Measurements from ENCODE around the gene ARGFX.
"Not testable (repeated sequence)": the region's sequence is repeated elsewhere in the genome, so short reads cannot be mapped to it uniquely, and the experiment has no call there.

The ARGFX gene

GRCh38 chr3:121567649-121568048 lies at the start of gene ARGFX:
Gene ARGFX, plus strand, starts transcription at chr3:121567949. Its CDS starts 2,765 bp downstream, at chr3:121570714.
- DNase-seq (ENCODE audit: low read depth): no peak

GRCh38 chr3:121517953-121518655 lies 49.6 kb upstream of the ARGFX start:
- DNase-seq (ENCODE audit: low read depth): no peak

DNA sequence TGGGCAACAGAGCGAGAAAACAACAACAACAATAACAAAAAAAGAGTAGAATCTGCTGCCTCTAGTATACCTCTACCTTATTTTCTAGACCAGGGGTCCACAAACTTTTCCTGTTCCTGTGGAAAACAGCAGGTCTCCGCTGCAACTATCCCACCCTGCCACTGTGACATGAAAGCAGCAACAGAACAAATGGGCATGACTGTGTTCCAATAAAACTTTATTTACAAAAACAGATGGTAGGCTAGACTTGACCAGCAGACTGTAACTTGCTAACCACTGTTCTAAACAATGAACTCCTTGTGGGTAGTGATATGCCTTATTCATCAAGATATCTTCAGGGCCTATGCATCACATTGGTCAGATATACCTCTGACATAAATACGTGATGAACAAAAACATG lies 47.2 kb upstream of the ARGFX start:
- no peak for DNase-seq (ENCODE audit: low read depth)

GRCh38 chr3:121529308-121529707 lies 38.4 kb upstream of the ARGFX start:
- no peak for DNase-seq (ENCODE audit: low read depth)

DNA sequence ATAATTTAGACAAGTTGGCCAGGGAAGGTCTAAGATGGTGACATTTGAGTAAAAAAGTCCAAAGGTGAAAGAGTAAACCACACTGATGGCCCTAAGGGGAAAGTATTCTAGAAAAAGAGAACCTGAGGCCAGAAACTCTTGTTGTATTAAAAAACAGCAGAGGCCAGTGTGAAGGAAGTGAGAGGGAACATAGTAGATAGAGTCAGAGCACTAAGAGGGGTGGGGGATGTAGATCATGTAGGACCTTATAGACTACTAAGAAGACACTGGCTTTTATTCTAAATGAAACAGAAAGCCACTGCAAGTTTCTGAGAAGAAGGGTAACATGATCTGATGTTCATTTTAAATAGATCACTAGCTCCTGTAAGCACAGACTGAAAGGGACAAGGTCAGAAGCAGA lies 36.5 kb upstream of the ARGFX start:
- DNase-seq (ENCODE audit: low read depth): no peak

GRCh38 chr3:121542924-121543323 lies 24.8 kb upstream of the ARGFX start:
- DNase-seq (ENCODE audit: low read depth): no peak

- no peak for DNase-seq (ENCODE audit: low read depth)
Measured at GRCh38 chr3:121545049-121545573, 22.6 kb upstream of the ARGFX start.

DNA sequence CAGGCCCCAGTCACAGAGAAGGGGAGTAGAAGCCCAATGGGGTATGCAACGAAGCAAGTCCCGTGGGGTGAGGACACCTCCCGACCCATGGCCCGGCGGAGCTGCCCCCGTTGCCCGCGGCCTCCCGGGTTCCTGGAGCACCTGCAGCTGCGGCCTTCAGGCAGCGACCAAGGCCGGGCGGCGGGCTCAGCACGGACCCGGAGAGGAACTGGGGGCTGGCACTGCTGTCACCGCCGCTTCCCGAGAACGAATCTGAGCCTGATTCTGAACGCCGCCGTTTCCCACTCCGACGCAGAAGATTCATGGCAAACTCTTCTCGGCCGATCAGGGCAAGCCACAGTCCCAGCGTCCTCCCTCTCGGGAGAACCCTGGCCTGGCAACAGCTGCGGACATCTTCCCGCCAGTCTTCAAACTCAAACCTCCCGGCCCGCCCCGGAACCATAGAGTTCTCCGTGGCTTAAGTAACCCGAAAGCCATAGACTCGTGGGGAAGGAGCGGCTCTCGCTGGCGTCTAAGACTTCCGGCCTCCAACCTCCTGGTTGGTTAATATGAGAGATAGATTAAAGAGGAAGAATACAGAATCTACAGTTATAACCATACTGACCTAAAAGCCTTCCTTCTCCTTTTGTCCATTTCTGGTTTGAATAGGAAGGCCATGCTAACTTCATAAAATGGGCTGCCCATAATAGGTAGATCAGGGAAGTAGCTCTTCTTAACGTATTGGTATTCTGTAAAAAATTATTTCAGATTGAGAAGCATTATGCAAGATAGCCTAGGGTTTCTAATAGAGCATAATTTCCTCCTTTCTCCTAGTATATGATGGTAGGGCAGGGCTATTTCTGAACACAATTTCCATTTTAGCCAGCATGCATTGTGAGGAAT lies 21.9 kb upstream of the ARGFX start, which contains the start of gene POLQ:
Gene POLQ, minus strand, starts transcription at position 415 of the 882 bp plus-strand sequence. Its CDS starts 111 bp downstream, at position 304.
- DNase-seq (ENCODE audit: low read depth): peak; percentile 78

GRCh38 chr3:121552379-121552778 lies 15.4 kb upstream of the ARGFX start:
- no peak for DNase-seq (ENCODE audit: low read depth)

GRCh38 chr3:121552797-121553196 lies 15.0 kb upstream of the ARGFX start:
- no peak for DNase-seq (ENCODE audit: low read depth)

DNA sequence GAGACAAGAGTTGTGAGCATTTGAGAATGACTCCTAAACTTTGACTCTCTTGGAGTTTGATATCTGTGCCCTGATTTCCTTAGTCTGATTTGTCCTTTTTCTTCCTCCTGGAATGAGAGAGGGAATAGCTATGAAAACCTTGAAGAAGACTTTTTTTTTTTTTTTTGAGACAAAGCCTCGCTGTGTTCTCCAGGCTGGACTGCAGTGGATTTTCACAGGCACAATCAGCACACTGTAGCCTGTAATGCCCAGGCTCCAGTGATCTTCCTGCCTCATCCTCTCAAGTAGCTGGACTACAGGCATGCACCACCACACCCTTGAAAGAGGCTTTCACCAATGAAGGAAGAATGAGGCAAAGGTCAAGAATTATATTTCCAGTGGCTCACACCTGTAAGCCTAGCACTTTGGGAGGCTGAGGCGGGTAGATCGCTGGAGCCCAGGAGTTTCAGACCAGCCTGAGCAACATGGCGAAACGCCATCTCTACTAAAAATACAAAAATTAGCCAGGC lies 10.3 kb upstream of the ARGFX start:
- no peak for DNase-seq (ENCODE audit: low read depth)

DNA sequence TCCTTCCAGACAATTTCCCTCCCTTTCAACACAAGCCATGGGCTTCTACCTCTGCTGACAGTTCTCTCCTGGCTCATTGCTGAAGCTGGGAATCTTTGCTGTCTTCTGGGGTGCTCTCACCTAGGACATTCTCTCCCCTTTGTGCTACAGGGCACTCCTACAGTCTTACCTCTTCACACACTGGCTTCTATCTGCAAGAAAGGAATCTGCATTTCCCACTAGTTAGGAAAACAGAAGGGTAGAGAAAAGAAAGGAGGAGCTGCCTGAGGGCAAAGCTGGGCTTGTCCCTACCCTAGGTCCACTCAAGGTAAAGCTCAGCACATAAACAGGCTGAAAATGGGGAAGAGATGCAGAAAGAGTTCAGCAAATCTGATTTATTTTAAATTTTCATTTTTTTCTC lies 5.6 kb upstream of the ARGFX start:
- DNase-seq (ENCODE audit: low read depth): no peak

DNA sequence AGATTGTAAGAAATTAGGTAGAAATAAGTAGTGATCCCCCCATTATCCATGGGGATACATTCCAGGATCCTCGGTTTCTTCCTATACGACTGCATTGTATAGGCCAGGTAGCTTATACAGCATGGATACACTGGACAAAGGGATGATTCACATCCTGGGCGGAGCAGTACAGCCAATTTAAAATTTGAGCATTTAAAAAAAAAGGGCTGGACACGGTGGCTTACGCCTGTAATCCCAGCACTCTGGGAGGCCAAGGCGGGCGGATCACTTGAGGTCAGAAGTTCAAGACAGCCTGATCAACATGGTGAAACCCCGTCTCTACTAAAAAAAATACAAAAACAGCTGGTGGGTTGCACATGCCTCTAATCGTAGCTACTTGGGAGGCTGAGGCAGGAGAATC lies 976 bp upstream of the ARGFX start:
- DNase-seq (ENCODE audit: low read depth): no peak

GRCh38 chr3:121574449-121574848 lies 6.7 kb downstream of the ARGFX start:
- no peak for DNase-seq (ENCODE audit: low read depth)

GRCh38 chr3:121581691-121582090 lies 13.9 kb downstream of the ARGFX start:
- no peak for DNase-seq (ENCODE audit: low read depth)

DNA sequence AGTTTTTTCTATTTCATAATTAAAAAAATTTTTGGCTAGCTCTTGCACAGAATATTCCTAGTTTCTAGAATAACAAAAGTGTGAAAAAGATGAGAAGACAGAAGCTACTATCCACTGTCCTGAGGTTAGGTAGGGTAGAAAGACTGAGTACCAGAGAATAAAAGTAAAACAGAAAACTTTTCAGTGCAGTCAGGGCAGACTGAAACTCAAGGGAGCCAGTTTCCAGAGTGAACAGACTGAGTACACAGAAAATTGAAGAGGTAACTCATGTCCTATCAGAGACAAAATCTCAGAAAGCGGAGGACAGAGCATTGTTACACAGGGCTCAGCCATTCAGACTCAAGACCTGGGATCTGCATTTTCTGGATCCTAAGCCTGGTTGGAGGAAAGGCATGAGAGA lies 16.7 kb downstream of the ARGFX start:
- DNase-seq (ENCODE audit: low read depth): no peak

DNA sequence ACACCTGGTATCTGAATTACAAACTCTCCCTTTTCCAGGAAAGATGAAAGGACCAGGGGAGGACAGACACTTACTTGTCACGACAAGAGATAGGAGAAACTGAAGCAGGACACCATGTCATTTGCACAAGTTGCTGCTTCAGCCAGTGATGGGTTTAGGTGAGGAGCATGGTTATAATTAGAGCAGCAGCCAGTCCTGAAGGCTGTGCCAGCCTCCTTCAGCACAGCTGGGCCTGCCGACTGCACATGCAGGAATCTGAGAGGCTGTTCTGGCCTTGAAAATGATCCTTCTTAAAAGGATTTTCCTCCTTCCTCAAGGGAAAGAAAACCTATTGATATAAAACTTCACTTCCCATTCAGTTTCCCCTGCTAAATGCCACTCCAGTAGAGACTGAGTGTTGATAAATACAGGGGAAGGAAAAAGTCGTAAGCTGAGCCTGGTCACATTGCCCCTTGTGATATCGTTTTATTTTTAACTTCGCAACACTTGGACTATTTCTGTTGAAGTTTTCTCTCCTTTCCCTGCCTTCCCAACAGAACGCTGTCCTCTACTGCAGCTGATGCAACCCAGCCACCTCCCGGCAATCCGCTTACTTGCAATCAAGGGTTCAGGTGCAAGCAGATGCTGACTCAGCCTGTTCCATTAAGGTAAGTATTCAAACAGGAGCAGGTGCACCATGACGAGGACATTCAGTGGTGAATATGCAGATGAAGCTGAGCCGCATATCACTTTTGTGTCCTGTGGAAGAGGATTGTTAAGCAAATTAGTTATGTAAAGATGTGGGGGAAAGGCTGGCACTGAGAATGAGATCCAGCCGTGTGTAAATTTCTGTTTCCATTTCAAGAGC lies 25.3 kb downstream of the ARGFX start, which contains the start of gene FBXO40:
Gene FBXO40, plus strand, starts transcription at position 524 of the 847 bp plus-strand sequence. CDS start 27,197 bp downstream, outside the sequence.
- DNase-seq (ENCODE audit: low read depth): no peak

GRCh38 chr3:121593806-121594205 lies 26.1 kb downstream of the ARGFX start:
- not testable (repeated sequence) for DNase-seq (ENCODE audit: low read depth)

GRCh38 chr3:121594850-121595249 lies 27.1 kb downstream of the ARGFX start:
- no peak for DNase-seq (ENCODE audit: low read depth)

DNA sequence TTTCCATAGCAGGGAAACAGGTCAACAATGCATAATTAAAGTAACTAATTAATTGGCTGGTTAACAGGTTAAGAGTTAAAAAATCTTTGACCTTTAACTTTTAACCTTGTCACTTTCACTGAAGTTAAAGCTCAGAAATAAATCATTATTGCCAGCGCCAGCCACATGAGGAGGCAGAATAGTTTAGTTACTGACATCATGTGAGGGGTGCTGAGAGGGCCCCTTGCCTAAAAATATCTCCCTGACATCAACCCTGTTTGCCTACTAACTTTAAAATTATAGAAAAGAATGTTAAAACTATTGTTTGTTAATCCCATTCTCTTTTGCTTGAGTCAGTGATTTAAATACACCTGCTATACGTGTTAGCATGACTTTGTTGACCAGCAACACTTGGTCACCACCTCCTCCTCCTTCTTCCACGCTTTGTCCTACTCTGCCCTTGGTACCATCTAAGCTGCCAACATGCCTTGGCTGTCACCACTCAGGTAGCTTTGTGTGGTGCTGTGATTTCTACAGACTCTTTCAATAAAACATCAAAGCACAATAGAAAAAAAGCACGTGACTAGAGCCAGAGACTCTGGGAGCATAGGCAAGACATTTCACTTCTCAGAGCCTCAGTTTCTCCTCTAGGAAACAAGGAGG lies 28.1 kb downstream of the ARGFX start:
- no peak for DNase-seq (ENCODE audit: low read depth)

DNA sequence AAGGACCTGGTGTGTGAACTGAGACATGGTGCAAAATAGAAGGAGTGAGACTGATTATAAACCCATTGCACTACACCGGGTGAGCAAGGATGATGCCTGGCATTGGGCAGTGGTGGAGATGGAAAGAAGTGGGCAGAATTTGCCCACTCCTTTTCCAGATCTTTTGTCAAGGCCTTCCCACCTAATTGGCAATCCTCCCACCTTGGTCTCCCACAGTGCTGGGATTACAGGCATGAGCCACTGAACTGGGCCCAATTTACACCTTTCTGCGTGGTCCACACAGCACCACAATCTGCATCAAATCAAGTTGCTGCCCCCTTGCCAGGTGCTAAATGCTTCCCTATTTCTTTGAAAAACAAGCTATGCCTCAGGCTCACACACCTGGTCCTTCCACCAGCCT lies 30.8 kb downstream of the ARGFX start:
- no peak for DNase-seq (ENCODE audit: low read depth)

All from GM04503 (cell line).